ENCODE data around the gene GLG1. TPM values are rescaled to one million over a fixed set of nuclear protein-coding genes. Genes with fewer than 3 reads are reported as not detected.
A peak's percentile ranks its signal among the peaks of the same experiment; 100 is the strongest.

The GLG1 gene
- total RNA-seq, 2 experiments from 2014 or later, result 60.8 to 62.0 TPM

- no peak for DNase-seq
- H3K27me3 Mint-ChIP-seq (ENCODE audit: low read depth), result no peaks in the 10 kb centered on the region
- peaks cover 9% of the 10 kb centered on the region for H3K36me3 Mint-ChIP-seq (ENCODE audit: low read depth)
- intact Hi-C loops (cut with micrococcal nuclease), result no loop called here
- CTCF ChIA-PET, result no interaction called here
- no peak overlapping the region for H3K27ac Mint-ChIP-seq
- H3K4me1 Mint-ChIP-seq (ENCODE audit: low read depth), result peaks cover 56% of the 10 kb centered on the region
- H3K9me3 Mint-ChIP-seq, result no peaks in the 10 kb centered on the region
- H3K4me3 Mint-ChIP-seq, result no peak overlapping the region
These were observed 95.0 kb downstream of the GLG1 start for GRCh38 chr16:74511961-74512360.

- no peaks in the 10 kb centered on the region for H3K9me3 Mint-ChIP-seq
- intact Hi-C loops (cut with micrococcal nuclease), result no loop called here
These were observed 101.9 kb downstream of the GLG1 start for GRCh38 chr16:74505011-74505410.

DNA sequence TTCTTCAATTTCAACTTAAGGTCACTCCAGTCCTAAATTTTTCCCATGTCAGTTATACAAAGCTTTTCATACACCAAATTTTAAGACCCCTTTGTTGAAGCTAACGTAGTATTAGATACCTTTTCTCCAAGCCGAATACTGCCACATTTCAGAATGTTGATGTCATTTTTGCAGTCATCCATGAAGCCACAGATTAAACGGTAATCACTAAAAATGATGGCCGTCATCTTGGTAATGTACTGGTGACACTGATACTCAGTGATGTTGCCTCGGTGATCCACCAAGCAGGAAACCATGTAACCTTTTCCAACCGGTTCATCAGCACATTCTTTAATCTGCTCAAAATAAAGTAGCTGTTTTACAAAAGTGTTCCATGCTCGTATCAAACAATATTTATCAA lies 103.5 kb downstream of the GLG1 start:
- intact Hi-C loops (cut with micrococcal nuclease), result no loop called here
- no peak overlapping the region for H3K4me3 Mint-ChIP-seq
- no peaks in the 10 kb centered on the region for H3K27me3 Mint-ChIP-seq (ENCODE audit: low read depth)
- no peak for DNase-seq
- H3K27ac Mint-ChIP-seq, result peak overlapping the region; percentile 3
- peaks cover 7% of the 10 kb centered on the region for H3K36me3 Mint-ChIP-seq (ENCODE audit: low read depth)
- H3K4me1 Mint-ChIP-seq (ENCODE audit: low read depth), result peaks cover 29% of the 10 kb centered on the region
- no peaks in the 10 kb centered on the region for H3K9me3 Mint-ChIP-seq
- CTCF ChIA-PET, result no interaction called here

More at GRCh38 chr16:74505011-74505410, 101.9 kb downstream of the GLG1 start:
- Mint-ChIP-seq H3K36me3 (ENCODE audit: low read depth) (peaks cover 7% of the 10 kb centered on the region), H3K4me3 (no peak overlapping the region), H3K4me1 (ENCODE audit: low read depth) (peaks cover 34% of the 10 kb centered on the region), H3K27ac (no peak overlapping the region), H3K27me3 (ENCODE audit: low read depth) (no peaks in the 10 kb centered on the region)
- DNase-seq, result no peak
- CTCF ChIA-PET, result no interaction called here

DNA sequence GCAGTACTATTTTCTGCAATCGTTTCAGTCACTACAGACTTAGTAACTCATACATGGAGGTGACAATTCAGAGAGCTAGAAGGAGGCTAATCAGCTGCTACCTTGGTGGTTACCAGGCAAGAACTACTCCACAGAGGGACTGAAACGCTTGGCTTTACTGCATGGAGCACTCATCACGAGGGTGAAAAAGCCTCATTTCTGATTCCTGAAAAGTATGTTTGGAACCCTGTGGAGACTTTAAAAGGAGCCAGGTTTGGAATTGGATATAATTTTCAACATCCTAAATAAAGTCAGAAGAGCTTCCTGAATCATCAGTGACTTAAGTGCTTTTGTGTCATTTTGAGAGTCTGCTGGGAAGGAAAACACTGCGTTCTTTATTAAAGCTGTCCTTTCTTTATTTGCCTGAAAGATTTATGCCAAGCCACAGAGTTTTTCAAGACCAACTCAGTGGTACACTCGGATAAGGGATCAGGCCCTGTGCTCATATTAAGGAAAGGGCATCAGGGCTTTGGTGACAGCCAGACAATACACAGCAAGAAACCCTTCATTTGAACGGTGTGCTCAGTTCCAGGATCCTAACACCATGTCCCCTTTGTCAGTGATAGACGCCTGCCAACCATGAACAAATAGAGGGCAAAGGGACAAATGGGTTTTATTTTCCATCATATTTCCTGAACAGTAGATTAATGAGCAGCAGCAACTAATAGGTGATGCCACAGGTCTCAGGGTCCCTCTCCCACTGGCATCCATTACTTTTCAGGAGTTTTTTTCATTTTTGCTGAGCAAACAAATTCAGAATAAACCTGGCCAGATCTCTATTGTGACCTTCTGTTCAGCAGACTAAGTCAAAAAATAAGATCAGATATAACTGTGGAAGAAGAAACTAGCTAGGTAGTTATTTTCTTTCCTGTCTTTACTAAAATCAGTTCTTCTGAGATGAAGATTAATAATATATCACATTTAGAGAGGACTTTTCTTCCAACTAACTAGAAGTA lies 105.1 kb downstream of the GLG1 start:
- intact Hi-C loops (cut with micrococcal nuclease), result no loop called here

DNA sequence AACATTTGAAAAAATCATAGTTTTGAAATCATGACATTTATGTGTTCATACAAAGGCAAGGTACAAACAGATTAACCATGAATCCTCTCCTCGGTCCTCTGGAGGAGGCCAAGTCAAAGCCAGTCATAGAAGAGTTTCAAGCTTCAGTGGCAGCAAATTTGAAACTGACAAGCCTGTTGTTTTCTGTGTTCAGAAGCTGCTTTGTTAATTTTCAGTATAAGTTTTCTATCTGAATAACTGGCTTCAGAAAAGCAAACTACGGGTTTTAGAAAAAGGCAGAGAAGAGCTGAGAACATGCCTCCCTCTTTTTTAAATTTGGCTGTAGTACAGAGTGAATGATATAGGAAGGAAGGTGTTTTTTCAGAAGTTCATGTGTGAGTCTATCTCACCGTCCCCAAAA lies 106.0 kb downstream of the GLG1 start:
- DNase-seq, result no peak
- no peaks in the 10 kb centered on the region for H3K9me3 Mint-ChIP-seq
- peak overlapping the region; percentile 50 for H3K27ac Mint-ChIP-seq
- CTCF ChIA-PET, result interaction anchor here (0.6 to 1.9 kb wide), 2 partner anchors 20 to 226 kb away, joined by 4 read pairs; no protein-coding TSS in a partner anchor
- intact Hi-C loops (cut with micrococcal nuclease), result no loop called here
- H3K36me3 Mint-ChIP-seq (ENCODE audit: low read depth), result peaks cover 11% of the 10 kb centered on the region
- H3K27me3 Mint-ChIP-seq (ENCODE audit: low read depth), result no peaks in the 10 kb centered on the region
- H3K4me1 Mint-ChIP-seq (ENCODE audit: low read depth), result peaks cover 13% of the 10 kb centered on the region
- H3K4me3 Mint-ChIP-seq, result no peak overlapping the region

More for the DNA sequence above, 105.1 kb downstream of the GLG1 start:
- no peak for DNase-seq
- Mint-ChIP-seq H3K27ac (no peak overlapping the region), H3K27me3 (ENCODE audit: low read depth) (no peaks in the 10 kb centered on the region), H3K36me3 (ENCODE audit: low read depth) (peaks cover 8% of the 10 kb centered on the region), H3K4me3 (no peak overlapping the region), H3K9me3 (no peaks in the 10 kb centered on the region), H3K4me1 (ENCODE audit: low read depth) (peaks cover 19% of the 10 kb centered on the region)
- CTCF ChIA-PET, result interaction anchor here (0.6 to 1.9 kb wide), 4 partner anchors 21 to 900 kb away, joined by 3 to 4 read pairs (median 4); no protein-coding TSS in a partner anchor

DNA sequence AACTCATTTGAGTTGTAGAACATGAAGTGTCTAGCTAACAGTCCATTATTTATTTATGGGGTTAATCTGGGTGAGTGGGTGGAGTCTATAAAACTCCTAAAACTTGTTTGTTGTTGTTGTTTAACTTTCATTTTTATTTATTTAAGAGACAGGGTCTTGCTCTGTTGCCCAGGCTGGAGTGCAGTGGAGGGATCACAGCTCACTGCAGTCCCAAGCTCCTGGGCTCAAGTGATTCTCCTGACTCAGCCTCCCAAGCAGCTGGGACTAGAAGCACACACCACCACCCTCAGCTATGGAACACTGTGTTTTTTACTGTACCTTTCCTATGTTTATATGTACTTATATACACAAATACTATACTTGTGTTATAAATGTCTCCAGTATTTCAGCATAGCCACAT lies 107.8 kb downstream of the GLG1 start:
- no peaks in the 10 kb centered on the region for H3K9me3 Mint-ChIP-seq
- H3K27ac Mint-ChIP-seq, result no peak overlapping the region
- no peak for DNase-seq
- H3K4me1 Mint-ChIP-seq (ENCODE audit: low read depth), result peaks cover 10% of the 10 kb centered on the region
- no peaks in the 10 kb centered on the region for H3K27me3 Mint-ChIP-seq (ENCODE audit: low read depth)
- H3K4me3 Mint-ChIP-seq, result no peak overlapping the region
- CTCF ChIA-PET, result interaction anchor here (0.6 kb wide), 1 partner anchor 10 kb away, joined by 3 read pairs; no protein-coding TSS in a partner anchor
- peaks cover 17% of the 10 kb centered on the region for H3K36me3 Mint-ChIP-seq (ENCODE audit: low read depth)
- intact Hi-C loops (cut with micrococcal nuclease), result no loop called here

- Mint-ChIP-seq H3K27ac (no peak overlapping the region), H3K27me3 (ENCODE audit: low read depth) (no peaks in the 10 kb centered on the region), H3K4me1 (ENCODE audit: low read depth) (peaks cover 7% of the 10 kb centered on the region), H3K9me3 (no peaks in the 10 kb centered on the region), H3K4me3 (no peak overlapping the region), H3K36me3 (ENCODE audit: low read depth) (peaks cover 20% of the 10 kb centered on the region)
- CTCF ChIA-PET, result no interaction called here
- DNase-seq, result no peak
- intact Hi-C loops (cut with micrococcal nuclease), result no loop called here
These were observed 109.2 kb downstream of the GLG1 start for GRCh38 chr16:74497761-74498160.

DNA sequence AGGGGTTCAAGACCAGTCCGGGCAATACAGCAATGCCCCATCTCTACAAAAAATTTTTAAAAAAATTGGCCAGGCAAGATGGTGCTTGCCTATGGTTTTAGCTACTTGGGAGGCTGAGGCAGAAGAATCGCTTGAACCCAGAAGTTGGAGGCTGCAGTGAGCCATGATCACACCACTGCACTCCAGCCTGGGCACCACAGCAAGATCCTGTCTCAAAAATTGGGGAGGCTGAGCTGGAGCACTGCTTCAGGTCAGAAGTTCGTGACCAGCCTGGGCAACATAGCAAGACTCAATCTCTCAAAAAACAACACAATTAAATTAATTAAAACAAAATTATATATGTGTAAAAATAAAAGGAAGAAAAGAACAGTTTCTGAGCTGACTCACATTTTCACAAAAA lies 110.9 kb downstream of the GLG1 start:
- Mint-ChIP-seq H3K4me1 (ENCODE audit: low read depth) (peaks cover 3% of the 10 kb centered on the region), H3K4me3 (no peak overlapping the region), H3K9me3 (no peaks in the 10 kb centered on the region), H3K36me3 (ENCODE audit: low read depth) (peaks cover 23% of the 10 kb centered on the region), H3K27ac (no peak overlapping the region), H3K27me3 (ENCODE audit: low read depth) (no peaks in the 10 kb centered on the region)
- intact Hi-C loops (cut with micrococcal nuclease), result no loop called here
- CTCF ChIA-PET, result no interaction called here
- no peak for DNase-seq

- peaks cover 32% of the 10 kb centered on the region for H3K36me3 Mint-ChIP-seq (ENCODE audit: low read depth)
- intact Hi-C loops (cut with micrococcal nuclease), result no loop called here
- CTCF ChIA-PET, result interaction anchor here (0.6 to 0.7 kb wide), 2 partner anchors 23 to 65 kb away, joined by 3 to 8 read pairs; no protein-coding TSS in a partner anchor
These were observed 113.9 kb downstream of the GLG1 start for GRCh38 chr16:74492976-74493375.

GRCh38 chr16:74487634-74488495 lies 119.0 kb downstream of the GLG1 start:
- CTCF ChIA-PET, result interaction anchor here (1.3 kb wide), 1 partner anchor 135 kb away, joined by 5 read pairs; no protein-coding TSS in a partner anchor
- Mint-ChIP-seq H3K4me3 (no peak overlapping the region), H3K36me3 (ENCODE audit: low read depth) (peaks cover 23% of the 10 kb centered on the region), H3K27ac (no peak overlapping the region), H3K9me3 (no peaks in the 10 kb centered on the region), H3K27me3 (ENCODE audit: low read depth) (no peaks in the 10 kb centered on the region), H3K4me1 (ENCODE audit: low read depth) (peaks cover 11% of the 10 kb centered on the region)
- no peak for DNase-seq
- intact Hi-C loops (cut with micrococcal nuclease), result no loop called here

More at GRCh38 chr16:74492976-74493375, 113.9 kb downstream of the GLG1 start:
- Mint-ChIP-seq H3K4me1 (ENCODE audit: low read depth) (no peaks in the 10 kb centered on the region), H3K4me3 (no peak overlapping the region), H3K9me3 (no peaks in the 10 kb centered on the region), H3K27ac (no peak overlapping the region), H3K27me3 (ENCODE audit: low read depth) (no peaks in the 10 kb centered on the region)
- no peak for DNase-seq

DNA sequence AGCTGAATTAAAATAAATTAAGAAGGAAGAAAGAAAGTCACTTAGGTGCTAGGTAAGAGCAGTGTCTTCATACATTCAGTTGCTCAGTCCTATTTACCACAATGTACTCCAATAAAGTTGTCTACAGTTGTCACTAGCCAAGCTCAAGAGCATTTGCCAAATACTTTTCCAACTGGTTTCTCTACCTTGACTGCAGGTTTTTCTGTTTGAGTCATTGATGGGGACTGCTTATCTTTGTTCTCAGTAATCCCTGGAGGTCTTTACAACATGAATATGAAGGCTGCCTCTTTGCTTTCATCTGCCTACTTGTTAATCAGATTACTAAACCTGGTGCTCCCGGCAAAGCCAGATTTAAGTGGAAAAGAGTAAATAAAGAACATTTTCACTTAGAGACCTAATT lies 121.0 kb downstream of the GLG1 start:
- Mint-ChIP-seq H3K9me3 (no peaks in the 10 kb centered on the region), H3K4me3 (no peak overlapping the region), H3K4me1 (ENCODE audit: low read depth) (peaks cover 11% of the 10 kb centered on the region), H3K27ac (no peak overlapping the region), H3K27me3 (ENCODE audit: low read depth) (no peaks in the 10 kb centered on the region), H3K36me3 (ENCODE audit: low read depth) (peaks cover 17% of the 10 kb centered on the region)
- DNase-seq, result no peak
- CTCF ChIA-PET, result interaction anchor here (0.5 kb wide), 1 partner anchor 10 kb away, joined by 4 read pairs; no protein-coding TSS in a partner anchor
- intact Hi-C loops (cut with micrococcal nuclease), result no loop called here

Data from activated naive CD4-positive, alpha-beta T cell treated with anti-CD3 and anti-CD28 coated beads for 36 hours (primary cell).